ENCODE results near the gene PTPN13.
"Not testable (repeated sequence)": the region's sequence is repeated elsewhere in the genome, so short reads cannot be mapped to it uniquely, and the experiment has no call there.

PTPN13 gene

GRCh38 chr4:86652332-86652932, 58.3 kb downstream of the PTPN13 start:
- Histone ChIP-seq H3K9ac (no peak overlapping the region), H3K4me1 (no peaks in the 10 kb centered on the region), H3K4me3 (no peak overlapping the region), H4K20me1 (no peaks in the 10 kb centered on the region), H3K9me3 (replicated peaks in 1 of 11) (peaks cover 30 to 55% (median 50%) of the 10 kb centered on the region in 11 experiments), H3K27ac (no peak overlapping the region), H3K4me2 (no peak overlapping the region), H3K36me3 (no peaks in the 10 kb centered on the region), H3K27me3 (no peaks in the 10 kb centered on the region)
- no peak for TF ChIP-seq Cebpa-rat (IDR thresholded peaks at IDR 0.05)

GRCh38 chr4:86653237-86653865, 59.2 kb downstream of the PTPN13 start:
- Histone ChIP-seq H3K4me2 (no peak overlapping the region), H3K9me3 (replicated peaks in 1 of 11) (peaks cover 35 to 58% (median 51%) of the 10 kb centered on the region in 11 experiments), H4K20me1 (no peaks in the 10 kb centered on the region), H3K4me3 (no peak overlapping the region), H3K4me1 (no peaks in the 10 kb centered on the region), H3K36me3 (no peaks in the 10 kb centered on the region), H3K27ac (no peak overlapping the region), H3K27me3 (no peaks in the 10 kb centered on the region), H3K9ac (no peak overlapping the region)
- TF ChIP-seq Cebpa-rat (IDR thresholded peaks at IDR 0.05): no peak

GRCh38 chr4:86656781-86657180, 62.7 kb downstream of the PTPN13 start:
- not testable (repeated sequence) for H3K4me3 ChIP-seq, H3K27me3 ChIP-seq, H3K27ac ChIP-seq, H3K4me1 ChIP-seq, H4K20me1 ChIP-seq, H3K36me3 ChIP-seq, H3K9ac ChIP-seq, H3K4me2 ChIP-seq
- peaks cover 24 to 38% (median 31%) of the 10 kb centered on the region in 11 experiments for H3K9me3 ChIP-seq (replicated peaks in 1 of 11)

GRCh38 chr4:86657382-86657781, 63.3 kb downstream of the PTPN13 start:
- Histone ChIP-seq H3K36me3 (no peaks in the 10 kb centered on the region), H3K4me3 (no peak overlapping the region), H3K9ac (no peak overlapping the region), H3K27ac (no peak overlapping the region), H4K20me1 (no peaks in the 10 kb centered on the region), H3K4me1 (no peaks in the 10 kb centered on the region), H3K9me3 (replicated peaks in 1 of 11) (peaks cover 19 to 33% (median 27%) of the 10 kb centered on the region in 11 experiments), H3K4me2 (no peak overlapping the region), H3K27me3 (no peaks in the 10 kb centered on the region)
- no peak for TF ChIP-seq Cebpa-rat (IDR thresholded peaks at IDR 0.05)

GRCh38 chr4:86657910-86658309, 63.8 kb downstream of the PTPN13 start:
- no peak for TF ChIP-seq Cebpa-rat (IDR thresholded peaks at IDR 0.05)
- Histone ChIP-seq H3K4me3 (no peak overlapping the region), H3K9me3 (replicated peaks in 1 of 11) (peaks cover 13 to 28% (median 22%) of the 10 kb centered on the region in 11 experiments), H3K27ac (no peak overlapping the region), H4K20me1 (no peaks in the 10 kb centered on the region), H3K4me2 (no peak overlapping the region), H3K9ac (no peak overlapping the region), H3K27me3 (no peaks in the 10 kb centered on the region), H3K36me3 (no peaks in the 10 kb centered on the region), H3K4me1 (no peaks in the 10 kb centered on the region)

- Histone ChIP-seq H3K4me1 (no peaks in the 10 kb centered on the region), H3K9me3 (replicated peaks in 1 of 11) (peaks cover 6 to 22% (median 13%) of the 10 kb centered on the region in 11 experiments; a peak in 14 of 22 replicates), H3K27ac (no peak overlapping the region), H3K4me3 (no peak overlapping the region), H3K36me3 (no peaks in the 10 kb centered on the region), H3K9ac (no peak overlapping the region), H4K20me1 (no peaks in the 10 kb centered on the region), H3K27me3 (no peaks in the 10 kb centered on the region), H3K4me2 (no peak overlapping the region)
- TF ChIP-seq Cebpa-rat (IDR thresholded peaks at IDR 0.05): no peak
These were observed 66.3 kb downstream of the PTPN13 start for GRCh38 chr4:86660401-86660800.

GRCh38 chr4:86661006-86661405, 66.9 kb downstream of the PTPN13 start:
- Histone ChIP-seq H3K4me3 (no peak overlapping the region), H3K4me2 (no peak overlapping the region), H3K27me3 (no peaks in the 10 kb centered on the region), H4K20me1 (no peaks in the 10 kb centered on the region), H3K36me3 (no peaks in the 10 kb centered on the region), H3K9me3 (replicated peaks in 1 of 11) (peaks cover 4 to 21% (median 12%) of the 10 kb centered on the region in 11 experiments; a peak in 13 of 22 replicates), H3K4me1 (no peaks in the 10 kb centered on the region), H3K9ac (no peak overlapping the region), H3K27ac (no peak overlapping the region)
- TF ChIP-seq Cebpa-rat (IDR thresholded peaks at IDR 0.05): no peak

GRCh38 chr4:86661418-86661817, 67.3 kb downstream of the PTPN13 start:
- Histone ChIP-seq H3K27ac (no peak overlapping the region), H3K36me3 (no peaks in the 10 kb centered on the region), H3K4me2 (no peak overlapping the region), H3K9ac (no peak overlapping the region), H3K4me3 (no peak overlapping the region), H4K20me1 (no peaks in the 10 kb centered on the region), H3K9me3 (replicated peaks in 1 of 11) (peaks cover under 1 to 18% (median 7%) of the 10 kb centered on the region in 11 experiments; a peak in 13 of 22 replicates), H3K27me3 (no peaks in the 10 kb centered on the region), H3K4me1 (no peaks in the 10 kb centered on the region)
- TF ChIP-seq Cebpa-rat (IDR thresholded peaks at IDR 0.05): no peak

- H3K4me3 ChIP-seq: no peak overlapping the region
- TF ChIP-seq Cebpa-rat (IDR thresholded peaks at IDR 0.05): no peak
- no peak overlapping the region for H3K9ac ChIP-seq
- no peak overlapping the region for H3K27ac ChIP-seq
- no peaks in the 10 kb centered on the region for H3K27me3 ChIP-seq
- H4K20me1 ChIP-seq: no peaks in the 10 kb centered on the region
- no peaks in the 10 kb centered on the region for H3K4me1 ChIP-seq
- H3K36me3 ChIP-seq: no peaks in the 10 kb centered on the region
- H3K4me2 ChIP-seq: no peak overlapping the region
- H3K9me3 ChIP-seq (replicated peaks in 1 of 11): no peaks in the 10 kb centered on the region
These were observed 70.8 kb downstream of the PTPN13 start for GRCh38 chr4:86664959-86665358.

- no peaks in the 10 kb centered on the region for H3K27me3 ChIP-seq
- H3K9ac ChIP-seq: no peak overlapping the region
- H3K36me3 ChIP-seq: no peaks in the 10 kb centered on the region
- H3K4me3 ChIP-seq: no peak overlapping the region
- no peaks in the 10 kb centered on the region for H3K4me1 ChIP-seq
- H3K27ac ChIP-seq: no peak overlapping the region
- TF ChIP-seq Cebpa-rat (IDR thresholded peaks at IDR 0.05): no peak
- H3K9me3 ChIP-seq (replicated peaks in 1 of 11): no peaks in the 10 kb centered on the region
- H3K4me2 ChIP-seq: no peak overlapping the region
- H4K20me1 ChIP-seq: no peaks in the 10 kb centered on the region
These were observed 76.2 kb downstream of the PTPN13 start for GRCh38 chr4:86670298-86670697.
